HCT116 (cell line): Measurements from ENCODE around the gene ADGRA3. TPM values are rescaled to one million over a fixed set of nuclear protein-coding genes. Genes with fewer than 3 reads are reported as not detected.

Experiments used
- ATAC-seq: fragments of 200-7000 bp; cut with Tn5 transposase; 2 replicates; pipeline ENCODE4 v1.9.1; 2020; ENCODE audit warnings: mild to moderate bottlenecking, moderate library complexity
- BruUV-seq: library from RNA; stranded (reverse); fragments of 400-500 nt; replicated peaks from 2 replicates; lab custom pipeline; 2021; lab: Mats Ljungman, UMichigan
- CTCF ChIA-PET: fragments of 300-600 bp; sonication (Branson Sonifier 250); formaldehyde crosslinking; loops from one replicate; lab custom pipeline; 2021; ENCODE audit warnings: antibody characterized with exemption; lab: Charles Lee
- POLR2A ChIA-PET: fragments of 300-600, 350-600 bp; sonication (Branson Sonifier 250); formaldehyde crosslinking; loops from one replicate; lab custom pipeline; 2021; ENCODE audit warnings: antibody characterized with exemption; lab: Charles Lee
- RAD21 ChIA-PET, 2 experiments: fragments of 300-600 bp; sonication (Branson Sonifier 250); formaldehyde crosslinking; loops; one replicate each; lab custom pipeline; 2023; ENCODE audit warnings: low total read pairs in 2 of 2; ENCODE audit not compliant: uncharacterized antibody in 2 of 2, unreplicated experiment in 2 of 2, low non-redundant PET in 1 of 2; lab: Charles Lee
- DNase-seq: peaks from one replicate; pipeline ENCODE4 v3.0.0-alpha.2; 2010; ENCODE audit warnings: low read depth, low spot score
- H2AFZ ChIP-seq: fragments of 200-600 bp; shearing (Covaris generic), sonication (generic); 2 replicates; pipeline ENCODE4 v1.6.1; 2017; ENCODE audit warnings: low read depth, mixed run types, mixed read lengths, antibody characterized with exemption, low read length; ENCODE audit not compliant: poor library complexity, severe bottlenecking
- H3K27ac ChIP-seq: 2 replicates; pipeline ENCODE4 v1.5.1; 2012; ENCODE audit warnings: low read depth, low read length
- H3K27me3 ChIP-seq: fragments of 200-600 bp; sonication (generic); 2 replicates; pipeline ENCODE4 v1.6.1; 2016; ENCODE audit warnings: mixed run types, low read length, mixed read lengths; ENCODE audit not compliant: insufficient read depth
- H3K36me3 ChIP-seq, 2 experiments: fragments of 200-500 bp in 1 of 2; fragments of 200-600 bp in 1 of 2; sonication (Bioruptor generic) in 1 of 2; sonication (generic) in 1 of 2; 2 replicates each; pipeline versions ENCODE4 v1.5.1 to v1.6.1; 2014 to 2016; ENCODE audit warnings: low read length in 2 of 2, inconsistent platforms in 1 of 2, mixed read lengths in 1 of 2, mixed run types in 1 of 2; ENCODE audit not compliant: insufficient read depth in 2 of 2, control insufficient read depth in 1 of 2
- H3K4me1 ChIP-seq, 2 experiments: fragments of 200-600 bp in 1 of 2; sonication (generic) in 1 of 2; 2 replicates each; pipeline versions ENCODE4 v1.5.1 to v1.6.1; 2012 to 2017; ENCODE audit warnings: low read length in 2 of 2, inconsistent platforms in 1 of 2, mild to moderate bottlenecking in 1 of 2, mixed read lengths in 1 of 2, mixed run types in 1 of 2, moderate library complexity in 1 of 2; ENCODE audit not compliant: insufficient read depth in 2 of 2, control insufficient read depth in 1 of 2
- H3K4me2 ChIP-seq: fragments of 200-600 bp; sonication (generic); 2 replicates; pipeline ENCODE4 v1.6.1; 2017; ENCODE audit warnings: mixed run types, low read length, mixed read lengths
- H3K4me3 ChIP-seq, 2 experiments: fragments of 200-600 bp in 1 of 2; sonication (generic) in 1 of 2; replicated peaks in 1 of 2; 2 replicates each; pipeline ENCODE4 v1.5.1; 2011 to 2016; ENCODE audit warnings: low read length in 2 of 2, control low read depth in 1 of 2, low read depth in 1 of 2, mild to moderate bottlenecking in 1 of 2, mixed read lengths in 1 of 2, mixed run types in 1 of 2
- H3K79me2 ChIP-seq: fragments of 200-600 bp; sonication (generic); 2 replicates; pipeline ENCODE4 v1.6.1; 2017; ENCODE audit warnings: mild to moderate bottlenecking, mixed run types, low read length, moderate library complexity, mixed read lengths; ENCODE audit not compliant: insufficient read depth
- H3K9ac ChIP-seq: fragments of 200-600 bp; sonication (generic); 2 replicates; pipeline ENCODE4 v1.6.1; 2016; ENCODE audit warnings: low read length, mixed read lengths
- H3K9me2 ChIP-seq: fragments of 200-600 bp; sonication (generic), shearing (Covaris generic); 2 replicates; pipeline ENCODE4 v1.6.1; 2017; ENCODE audit warnings: mixed run types, mild to moderate bottlenecking, moderate library complexity; ENCODE audit not compliant: insufficient read depth
- H3K9me3 ChIP-seq, 2 experiments: fragments of 200-500 bp in 1 of 2; fragments of 200-600 bp in 1 of 2; sonication (Bioruptor generic) in 1 of 2; sonication (generic) in 1 of 2; 2 replicates each; pipeline ENCODE4 v1.6.1; 2014 to 2017; ENCODE audit warnings: low read length in 2 of 2, mixed read lengths in 2 of 2, inconsistent platforms in 1 of 2, low read depth in 1 of 2, mild to moderate bottlenecking in 1 of 2, mixed run types in 1 of 2, moderate library complexity in 1 of 2; ENCODE audit not compliant: control insufficient read depth in 1 of 2, insufficient read depth in 1 of 2
- H4K20me1 ChIP-seq: fragments of 200-600 bp; sonication (generic), shearing (Covaris generic); 2 replicates; pipeline ENCODE4 v1.6.1; 2017; ENCODE audit warnings: mixed run types, mild to moderate bottlenecking, moderate library complexity; ENCODE audit not compliant: insufficient read depth
- CBX3 ChIP-seq: IDR thresholded peaks from 2 replicates; pipeline ENCODE4 v1.6.1; 2012; ENCODE audit warnings: low read depth
- EGR1 ChIP-seq: IDR thresholded peaks from 2 replicates; pipeline ENCODE4 v1.6.1; 2012; ENCODE audit warnings: low read depth
- ELF1 ChIP-seq: IDR thresholded peaks from 2 replicates; pipeline ENCODE4 v1.6.1; 2012; ENCODE audit warnings: low read depth, borderline replicate concordance
- EZH2 ChIP-seq: fragments of 200-600 bp; sonication (generic); IDR thresholded peaks from 2 replicates; pipeline ENCODE4 v1.6.1; 2017; ENCODE audit warnings: antibody characterized with exemption, mixed run types
- EZH2phosphoT487 ChIP-seq: fragments of 200-600 bp; IDR thresholded peaks from 2 replicates; pipeline ENCODE4 v1.6.1; 2018; ENCODE audit warnings: antibody characterized with exemption, borderline replicate concordance
- FOSL1 ChIP-seq: IDR thresholded peaks from 2 replicates; pipeline ENCODE4 v1.6.1; 2012; ENCODE audit warnings: low read depth
- JUND ChIP-seq: IDR thresholded peaks from 2 replicates; pipeline ENCODE4 v1.6.1; 2012
- POLR2A ChIP-seq: IDR thresholded peaks from 2 replicates; pipeline ENCODE4 v1.7.0; 2011; ENCODE audit warnings: borderline replicate concordance; ENCODE audit not compliant: insufficient read depth, insufficient read length; ENCODE audit errors: extremely low read depth
- RAD21 ChIP-seq: IDR thresholded peaks from 2 replicates; pipeline ENCODE4 v1.6.1; 2012; ENCODE audit warnings: low read depth, mild to moderate bottlenecking
- SP1 ChIP-seq: IDR thresholded peaks from 2 replicates; pipeline ENCODE4 v1.6.1; 2012; ENCODE audit warnings: low read depth
- TCF7L2 ChIP-seq: IDR thresholded peaks from 2 replicates; pipeline ENCODE4 v1.7.0; 2011; ENCODE audit warnings: borderline replicate concordance, inconsistent platforms; ENCODE audit not compliant: insufficient read depth, insufficient read length; ENCODE audit errors: extremely low read depth
- YY1 ChIP-seq: IDR thresholded peaks from 2 replicates; pipeline ENCODE4 v1.6.1; 2011; ENCODE audit warnings: low read length, low read depth, moderate library complexity, mild to moderate bottlenecking; ENCODE audit not compliant: insufficient replicate concordance; ENCODE audit errors: extremely low read depth
- ZFX ChIP-seq: fragments of 450-650 bp; IDR thresholded peaks from 2 replicates; pipeline ENCODE4 v1.6.1; 2017
- ZNF274 ChIP-seq: fragments of 200-500 bp; sonication (Bioruptor generic); IDR thresholded peaks from 2 replicates; pipeline ENCODE4 v1.6.1; 2014; ENCODE audit warnings: mild to moderate bottlenecking, low read depth, low read length, inconsistent platforms
- intact Hi-C: fragments of 100-400 bp; cut with micrococcal nuclease; formaldehyde crosslinking; loops from 2 replicates; pipeline ENCODE4 v1.10.0; 2022
- total RNA-seq: library from RNA; stranded (reverse); gene quantifications from one replicate; pipeline ENCODE4 v1.2.1, GENCODE V29; 2021; ENCODE audit not compliant: unreplicated experiment
- TF ChIP-seq, protein P1 (sequence below): IDR thresholded peaks from 2 replicates; pipeline ENCODE4 v1.6.1; 2011; ENCODE audit warnings: mild to moderate bottlenecking, low read length, moderate library complexity; ENCODE audit not compliant: insufficient replicate concordance; ENCODE audit errors: extremely low read depth
- TF ChIP-seq, protein P2 (sequence below), 3 experiments: fragments of 200-600 bp in 1 of 3; sonication (generic) in 1 of 3; IDR thresholded peaks in 2 of 3; conservative IDR thresholded peaks in 1 of 3; 2 replicates each; pipeline ENCODE4 v1.5.1; 2012 to 2017; ENCODE audit warnings: low read depth in 2 of 3, low read length in 2 of 3, antibody characterized with exemption in 1 of 3, borderline replicate concordance in 1 of 3, control low read depth in 1 of 3, mild to moderate bottlenecking in 1 of 3, mixed read lengths in 1 of 3, mixed run types in 1 of 3, moderate library complexity in 1 of 3; ENCODE audit not compliant: insufficient read depth in 1 of 3

The ADGRA3 gene
- total RNA-seq, 1 experiment from 2014 or later, result 43.0 TPM

DNA sequence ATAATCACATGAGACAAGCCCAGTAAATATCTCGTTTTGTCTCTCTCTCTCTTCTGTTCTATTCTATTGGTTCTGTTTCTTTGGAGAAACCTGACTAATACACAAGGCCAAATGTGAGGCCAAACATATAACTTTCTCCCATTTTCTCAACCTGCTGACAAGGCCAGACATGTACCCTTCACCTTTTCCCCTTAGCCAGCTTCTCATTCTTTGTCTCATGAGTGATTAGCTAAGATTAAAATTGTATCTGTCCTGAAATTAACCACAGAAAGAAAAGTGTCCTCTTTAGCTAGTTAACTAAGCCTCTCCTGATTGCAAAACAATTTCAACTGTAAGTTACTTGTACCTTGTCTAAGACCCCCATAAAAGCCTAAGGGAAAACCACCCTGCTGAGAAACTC, 18.5 kb upstream of the ADGRA3 start:
- no peaks in the 10 kb centered on the region for H3K79me2 ChIP-seq
- POLR2A ChIA-PET, result no interaction called here
- CTCF ChIA-PET, result no interaction called here
- H3K9me3 ChIP-seq, result peaks cover 8 to 13% of the 10 kb centered on the region in 2 experiments; a peak in 2 of 4 replicates
- TF ChIP-seq, protein P1, sequence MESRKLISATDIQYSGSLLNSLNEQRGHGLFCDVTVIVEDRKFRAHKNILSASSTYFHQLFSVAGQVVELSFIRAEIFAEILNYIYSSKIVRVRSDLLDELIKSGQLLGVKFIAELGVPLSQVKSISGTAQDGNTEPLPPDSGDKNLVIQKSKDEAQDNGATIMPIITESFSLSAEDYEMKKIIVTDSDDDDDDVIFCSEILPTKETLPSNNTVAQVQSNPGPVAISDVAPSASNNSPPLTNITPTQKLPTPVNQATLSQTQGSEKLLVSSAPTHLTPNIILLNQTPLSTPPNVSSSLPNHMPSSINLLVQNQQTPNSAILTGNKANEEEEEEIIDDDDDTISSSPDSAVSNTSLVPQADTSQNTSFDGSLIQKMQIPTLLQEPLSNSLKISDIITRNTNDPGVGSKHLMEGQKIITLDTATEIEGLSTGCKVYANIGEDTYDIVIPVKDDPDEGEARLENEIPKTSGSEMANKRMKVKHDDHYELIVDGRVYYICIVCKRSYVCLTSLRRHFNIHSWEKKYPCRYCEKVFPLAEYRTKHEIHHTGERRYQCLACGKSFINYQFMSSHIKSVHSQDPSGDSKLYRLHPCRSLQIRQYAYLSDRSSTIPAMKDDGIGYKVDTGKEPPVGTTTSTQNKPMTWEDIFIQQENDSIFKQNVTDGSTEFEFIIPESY, result no peak
- TF ChIP-seq ZNF274, result no peak
- no peak for TF ChIP-seq SP1
- no peak for TF ChIP-seq YY1
- no peak for TF ChIP-seq JUND
- no peak for TF ChIP-seq EZH2phosphoT487
- no peak for TF ChIP-seq EZH2
- no peaks in the 10 kb centered on the region for H3K4me1 ChIP-seq
- no peak overlapping the region for H3K27ac ChIP-seq
- DNase-seq (no peak), ATAC-seq (no peak)
- H3K9me2 ChIP-seq, result no peaks in the 10 kb centered on the region
- H3K4me2 ChIP-seq, result no peak overlapping the region
- no peaks in the 10 kb centered on the region for H3K27me3 ChIP-seq
- no TSS peak for BruUV-seq
- intact Hi-C loops, result no loop called here
- H3K4me3 ChIP-seq, result no peak overlapping the region
- H4K20me1 ChIP-seq, result no peaks in the 10 kb centered on the region
- RAD21 ChIA-PET, result no interaction called here
- no peak overlapping the region for H2AFZ ChIP-seq
- H3K36me3 ChIP-seq, result no peaks in the 10 kb centered on the region
- no peak overlapping the region for H3K9ac ChIP-seq

DNA sequence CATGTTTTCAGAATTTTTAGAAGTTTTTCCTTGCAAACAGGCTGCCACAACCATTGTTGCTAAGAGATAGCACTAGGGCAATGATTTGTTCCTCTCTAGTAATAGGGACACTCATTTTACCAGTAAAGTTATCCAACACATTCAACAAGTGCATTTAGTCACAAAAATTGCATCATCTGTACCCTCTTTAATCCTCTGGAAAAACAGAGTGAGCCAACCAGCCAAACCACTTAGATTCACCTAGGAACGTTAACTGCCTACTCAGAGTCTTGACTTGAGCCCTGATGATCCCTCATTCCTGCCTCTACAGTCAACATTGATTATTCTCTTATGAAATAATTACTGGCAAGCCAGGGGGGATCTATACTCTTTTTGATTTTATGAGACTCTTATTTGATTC, 17.0 kb upstream of the ADGRA3 start:
- intact Hi-C loops, result no loop called here
- Histone ChIP-seq H3K4me2 (no peak overlapping the region), H3K36me3 (no peaks in the 10 kb centered on the region), H3K9me3 (peaks cover 8 to 13% of the 10 kb centered on the region in 2 experiments; a peak in 2 of 4 replicates), H3K9me2 (no peaks in the 10 kb centered on the region), H3K9ac (no peak overlapping the region), H4K20me1 (no peaks in the 10 kb centered on the region), H3K4me1 (no peaks in the 10 kb centered on the region), H3K4me3 (no peak overlapping the region), H3K79me2 (no peaks in the 10 kb centered on the region), H2AFZ (no peak overlapping the region), H3K27me3 (no peaks in the 10 kb centered on the region), H3K27ac (no peak overlapping the region)
- DNase-seq (no peak), ATAC-seq (no peak)
- CTCF ChIA-PET, result no interaction called here
- no TSS peak for BruUV-seq
- RAD21 ChIA-PET, result no interaction called here
- POLR2A ChIA-PET, result no interaction called here
- TF ChIP-seq, protein P2, sequence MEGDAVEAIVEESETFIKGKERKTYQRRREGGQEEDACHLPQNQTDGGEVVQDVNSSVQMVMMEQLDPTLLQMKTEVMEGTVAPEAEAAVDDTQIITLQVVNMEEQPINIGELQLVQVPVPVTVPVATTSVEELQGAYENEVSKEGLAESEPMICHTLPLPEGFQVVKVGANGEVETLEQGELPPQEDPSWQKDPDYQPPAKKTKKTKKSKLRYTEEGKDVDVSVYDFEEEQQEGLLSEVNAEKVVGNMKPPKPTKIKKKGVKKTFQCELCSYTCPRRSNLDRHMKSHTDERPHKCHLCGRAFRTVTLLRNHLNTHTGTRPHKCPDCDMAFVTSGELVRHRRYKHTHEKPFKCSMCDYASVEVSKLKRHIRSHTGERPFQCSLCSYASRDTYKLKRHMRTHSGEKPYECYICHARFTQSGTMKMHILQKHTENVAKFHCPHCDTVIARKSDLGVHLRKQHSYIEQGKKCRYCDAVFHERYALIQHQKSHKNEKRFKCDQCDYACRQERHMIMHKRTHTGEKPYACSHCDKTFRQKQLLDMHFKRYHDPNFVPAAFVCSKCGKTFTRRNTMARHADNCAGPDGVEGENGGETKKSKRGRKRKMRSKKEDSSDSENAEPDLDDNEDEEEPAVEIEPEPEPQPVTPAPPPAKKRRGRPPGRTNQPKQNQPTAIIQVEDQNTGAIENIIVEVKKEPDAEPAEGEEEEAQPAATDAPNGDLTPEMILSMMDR (IDR thresholded peaks at IDR 0.05 in 2 of 3, conservative IDR thresholded peaks at IDR 0.05 in 1 of 3; ENCODE audit: borderline replicate concordance in 1 of 3, insufficient read depth in 1 of 3, low read depth in 2 of 3, low read length in 2 of 3), result no peak
- TF ChIP-seq RAD21 (no peak), EGR1 (no peak), TCF7L2 (no peak), ELF1 (no peak), SP1 (no peak), FOSL1 (no peak), POLR2A (no peak), CBX3 (no peak), ZFX (no peak)
- TF ChIP-seq, protein P1, result no peak
